ENCODE data around the gene PXMP2. TPM values are rescaled to one million over a fixed set of nuclear protein-coding genes. Genes with fewer than 3 reads are reported as not detected.

The PXMP2 gene
- 10 to 100 TPM; 14.3 TPM for total RNA-seq

DNA sequence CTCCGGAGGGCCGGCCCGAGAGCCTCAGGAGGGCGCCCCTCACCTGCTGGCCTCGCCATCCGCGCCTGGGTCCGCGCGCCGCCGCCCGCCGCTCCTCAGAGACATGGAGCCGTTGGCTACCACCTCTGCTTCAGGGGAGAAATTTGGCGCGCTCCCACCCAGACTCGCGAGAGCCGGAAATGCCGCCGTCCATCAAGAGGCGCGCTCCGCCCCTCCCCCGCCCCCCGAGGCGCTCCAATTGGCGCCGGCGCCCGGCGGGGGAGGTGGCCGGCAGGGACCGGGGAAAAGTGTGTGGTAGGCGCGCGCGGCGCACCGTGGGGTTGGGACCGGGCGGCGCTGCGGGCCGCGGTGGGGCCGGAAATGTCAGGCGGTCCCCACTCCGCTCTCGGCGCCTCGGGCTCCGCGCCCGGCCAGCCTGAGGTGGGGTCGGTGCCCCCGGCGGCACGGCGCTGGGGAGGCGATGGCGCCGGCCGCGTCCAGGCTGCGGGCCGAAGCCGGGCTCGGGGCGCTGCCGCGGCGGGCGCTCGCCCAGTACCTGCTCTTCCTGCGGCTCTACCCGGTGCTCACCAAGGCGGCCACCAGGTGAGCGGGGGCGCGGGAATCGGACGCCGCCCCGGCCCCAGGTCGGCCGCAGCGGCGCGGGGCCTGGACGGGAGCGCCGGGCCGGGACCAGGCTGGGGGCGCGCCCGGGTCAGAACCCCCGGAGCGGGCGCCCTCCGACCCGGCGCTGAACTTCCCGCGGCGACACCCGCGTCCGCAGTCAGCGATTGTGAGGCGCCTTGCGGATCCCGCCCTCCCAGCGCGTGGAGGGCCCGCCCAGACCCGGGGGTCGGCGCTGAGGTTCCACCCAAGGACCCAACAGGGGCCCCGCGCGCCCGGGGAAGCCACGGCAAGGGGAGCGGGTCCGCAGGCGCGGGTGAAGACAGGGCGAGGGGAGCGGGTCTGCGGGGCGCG is at the start of gene PXMP2, which contains the start of gene POLE:
TSS of gene PXMP2 (plus strand) at position 377 of the 954 bp plus-strand sequence. CDS start at position 461, 84 bp downstream.
TSS of gene POLE (minus strand) at position 132 of the 954 bp plus-strand sequence. CDS start at position 105, 27 bp downstream.
- TF ChIP-seq, protein P1, sequence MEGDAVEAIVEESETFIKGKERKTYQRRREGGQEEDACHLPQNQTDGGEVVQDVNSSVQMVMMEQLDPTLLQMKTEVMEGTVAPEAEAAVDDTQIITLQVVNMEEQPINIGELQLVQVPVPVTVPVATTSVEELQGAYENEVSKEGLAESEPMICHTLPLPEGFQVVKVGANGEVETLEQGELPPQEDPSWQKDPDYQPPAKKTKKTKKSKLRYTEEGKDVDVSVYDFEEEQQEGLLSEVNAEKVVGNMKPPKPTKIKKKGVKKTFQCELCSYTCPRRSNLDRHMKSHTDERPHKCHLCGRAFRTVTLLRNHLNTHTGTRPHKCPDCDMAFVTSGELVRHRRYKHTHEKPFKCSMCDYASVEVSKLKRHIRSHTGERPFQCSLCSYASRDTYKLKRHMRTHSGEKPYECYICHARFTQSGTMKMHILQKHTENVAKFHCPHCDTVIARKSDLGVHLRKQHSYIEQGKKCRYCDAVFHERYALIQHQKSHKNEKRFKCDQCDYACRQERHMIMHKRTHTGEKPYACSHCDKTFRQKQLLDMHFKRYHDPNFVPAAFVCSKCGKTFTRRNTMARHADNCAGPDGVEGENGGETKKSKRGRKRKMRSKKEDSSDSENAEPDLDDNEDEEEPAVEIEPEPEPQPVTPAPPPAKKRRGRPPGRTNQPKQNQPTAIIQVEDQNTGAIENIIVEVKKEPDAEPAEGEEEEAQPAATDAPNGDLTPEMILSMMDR (IDR thresholded peaks at IDR 0.05) = no peak
- intact Hi-C loops (cut with micrococcal nuclease) = loop anchor here (2.0 kb wide), 1 partner anchor 23 kb away; the partner anchor contains the start of gene PGAM5
- ATAC-seq (peak; percentile 92), DNase-seq (peak; percentile 98)
- Mint-ChIP-seq H3K4me1 (ENCODE audit: low read depth) (peaks cover 17% of the 10 kb centered on the region), H3K4me3 (peak within 1 kb of the TSS; percentile 76), H3K9me3 (no peaks in the 10 kb centered on the region), H3K27ac (peak within 1 kb of the TSS; percentile 82), H3K36me3 (ENCODE audit: low read depth) (peaks cover 25% of the 10 kb centered on the region), H3K27me3 (no peaks in the 10 kb centered on the region)
- POLR2A ChIA-PET = interaction anchor here (0.6 to 2.3 kb wide), 6 partner anchors 9 to 1932 kb away, joined by 3 to 13 read pairs (median 4); partner anchors contain the start of gene PGAM5
- CTCF ChIA-PET = no interaction called here

DNA sequence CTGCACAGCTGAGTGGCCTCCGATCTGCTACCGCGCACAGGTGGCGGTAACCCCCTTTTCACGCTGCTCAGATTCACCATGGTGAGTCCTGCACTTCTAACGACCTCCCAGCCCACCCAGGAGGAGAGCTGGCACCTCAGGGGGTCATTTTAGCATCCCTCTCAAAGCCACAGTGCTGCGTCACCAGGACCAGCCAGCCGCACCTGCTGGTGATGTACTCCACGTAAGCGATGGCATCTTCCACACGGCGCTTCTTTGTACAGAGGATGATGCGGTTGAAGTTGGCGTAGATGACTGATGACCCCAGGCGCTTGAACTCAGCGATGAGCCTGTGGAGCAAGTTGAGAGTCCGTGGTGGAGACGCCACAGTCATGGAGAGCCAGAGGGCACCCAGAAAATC is 49.6 kb upstream of the PXMP2 start:
- DNase-seq = no peak
- TF ChIP-seq, protein P1 (IDR thresholded peaks at IDR 0.05) = no peak
- no peak overlapping the region for H3K4me3 Mint-ChIP-seq
- ChIA-PET POLR2A (interaction anchor here (0.6 kb wide), 1 partner anchor 254 kb away, joined by 3 read pairs; no protein-coding TSS in a partner anchor), CTCF (interaction anchor here (1.2 to 1.4 kb wide), 2 partner anchors 23 kb away, joined by 3 to 6 read pairs; no protein-coding TSS in a partner anchor)
- H3K4me1 Mint-ChIP-seq (ENCODE audit: low read depth) = no peaks in the 10 kb centered on the region
- no peak overlapping the region for H3K27ac Mint-ChIP-seq
- intact Hi-C loops (cut with micrococcal nuclease) = no loop called here
- H3K9me3 Mint-ChIP-seq = no peaks in the 10 kb centered on the region
- ATAC-seq = no peak
- peaks cover 72% of the 10 kb centered on the region for H3K36me3 Mint-ChIP-seq (ENCODE audit: low read depth)
- no peaks in the 10 kb centered on the region for H3K27me3 Mint-ChIP-seq

- H3K27ac Mint-ChIP-seq = no peak overlapping the region
- TF ChIP-seq, protein P1 (IDR thresholded peaks at IDR 0.05) = peak; percentile 57
- POLR2A ChIA-PET = no interaction called here
- peaks cover 73% of the 10 kb centered on the region for H3K36me3 Mint-ChIP-seq (ENCODE audit: low read depth)
- H3K9me3 Mint-ChIP-seq = no peaks in the 10 kb centered on the region
- H3K4me1 Mint-ChIP-seq (ENCODE audit: low read depth) = no peaks in the 10 kb centered on the region
- DNase-seq (no peak), ATAC-seq (peak; percentile 34)
- CTCF ChIA-PET = interaction anchor here (1.2 to 1.4 kb wide), 6 partner anchors 8 to 43 kb away, joined by 3 to 5 read pairs (median 4); no protein-coding TSS in a partner anchor
- no peak overlapping the region for H3K4me3 Mint-ChIP-seq
- intact Hi-C loops (cut with micrococcal nuclease) = no loop called here
- H3K27me3 Mint-ChIP-seq = no peaks in the 10 kb centered on the region
Observed at GRCh38 chr12:132638541-132639408, 48.6 kb upstream of the PXMP2 start.

- Mint-ChIP-seq H3K36me3 (ENCODE audit: low read depth) (peaks cover 65% of the 10 kb centered on the region), H3K27ac (no peak overlapping the region), H3K9me3 (no peaks in the 10 kb centered on the region), H3K27me3 (no peaks in the 10 kb centered on the region), H3K4me1 (ENCODE audit: low read depth) (no peaks in the 10 kb centered on the region), H3K4me3 (no peak overlapping the region)
- ATAC-seq (no peak), DNase-seq (no peak)
- TF ChIP-seq, protein P1 (IDR thresholded peaks at IDR 0.05) = no peak
- ChIA-PET POLR2A (interaction anchor here (1.2 to 1.7 kb wide), 2 partner anchors 9 to 18 kb away, joined by 4 to 5 read pairs; no protein-coding TSS in a partner anchor), CTCF (interaction anchor here (0.9 to 1.8 kb wide), 3 partner anchors 9 to 40 kb away, joined by 3 to 5 read pairs (median 4); no protein-coding TSS in a partner anchor)
- intact Hi-C loops (cut with micrococcal nuclease) = no loop called here
Observed at GRCh38 chr12:132639956-132640520, 47.3 kb upstream of the PXMP2 start.

All from activated CD8-positive, alpha-beta T cell treated with anti-CD3 and anti-CD28 coated beads for 36 hours (primary cell).